GM12878 (cell line): ENCODE measurements around the gene DYNLL2. TPM values are rescaled to one million over a fixed set of nuclear protein-coding genes. Genes with fewer than 3 reads are reported as not detected.

Experiments
- ATAC-seq: fragments of 200-7000 bp; cut with Tn5 transposase; 3 replicates; pipeline ENCODE4 v1.9.1; 2020; ENCODE audit warnings: mild to moderate bottlenecking, moderate library complexity
- BruUV-seq: library from RNA; stranded (reverse); fragments of 400-500 nt; replicated peaks from 2 replicates; lab custom pipeline; 2021; lab: Mats Ljungman, UMichigan
- CTCF ChIA-PET: fragments of 300-600 bp; sonication (Branson Sonifier 250); formaldehyde crosslinking; extraction: SDS; loops from one replicate; lab custom pipeline; 2021; ENCODE audit warnings: inconsistent platforms; lab: Yijun Ruan, JAX
- POLR2A ChIA-PET: fragments of 350-600 bp; formaldehyde crosslinking; extraction: SDS; loops from one replicate; lab custom pipeline; 2021; ENCODE audit warnings: inconsistent platforms; lab: Charles Lee
- RAD21 ChIA-PET: fragments of 300-600 bp; sonication (Branson Sonifier 250); formaldehyde crosslinking; loops from one replicate; lab custom pipeline; 2023; ENCODE audit warnings: antibody characterized with exemption; ENCODE audit not compliant: unreplicated experiment; lab: Charles Lee
- SMC1A ChIA-PET: fragments of 300-600 bp; sonication (Branson Sonifier 250); formaldehyde crosslinking; loops from one replicate; lab custom pipeline; 2023; ENCODE audit not compliant: unreplicated experiment, uncharacterized antibody; lab: Charles Lee
- DNase-seq: peaks from one replicate; pipeline ENCODE4 v3.0.0-alpha.2; 2011; ENCODE audit warnings: low read depth, low spot score
- FAIRE-seq: peaks from 3 replicates; lab custom pipeline; 2011; peaks lifted over from hg19 to GRCh38; lab: Jason Lieb, UNC
- H2AFZ ChIP-seq: 2 replicates; pipeline ENCODE4 v1.6.0; 2011; ENCODE audit warnings: low read depth, low read length, control low read depth; ENCODE audit not compliant: control insufficient read depth
- H3K27ac ChIP-seq: 2 replicates; pipeline ENCODE4 v1.5.1; 2011; ENCODE audit warnings: control low read depth; ENCODE audit not compliant: control insufficient read depth, insufficient read depth
- H3K27me3 ChIP-seq, 2 experiments: replicated peaks in 1 of 2; 2 replicates each; pipeline versions ENCODE4 v1.6.0 to v1.6.1; 2011; ENCODE audit warnings: low read length in 1 of 2; ENCODE audit not compliant: control insufficient read depth in 2 of 2, insufficient read depth in 2 of 2
- H3K36me3 ChIP-seq, 2 experiments: 2 replicates each; pipeline ENCODE4 v1.5.1; 2011; ENCODE audit warnings: low read length in 1 of 2; ENCODE audit not compliant: control insufficient read depth in 2 of 2, insufficient read depth in 2 of 2
- H3K4me1 ChIP-seq: 2 replicates; pipeline ENCODE4 v1.6.1; 2011; ENCODE audit warnings: mild to moderate bottlenecking, low read length, moderate library complexity, mixed read lengths; ENCODE audit not compliant: control insufficient read depth, insufficient read depth
- H3K4me2 ChIP-seq: 2 replicates; pipeline ENCODE4 v1.6.0; 2011; ENCODE audit warnings: control low read depth; ENCODE audit not compliant: control insufficient read depth, insufficient read depth
- H3K4me3 ChIP-seq: fragments of 200-600 bp; sonication (generic); 2 replicates; pipeline ENCODE4 v1.5.1; 2016
- H3K79me2 ChIP-seq: 2 replicates; pipeline ENCODE4 v1.6.0; 2011; ENCODE audit warnings: low read length; ENCODE audit not compliant: control insufficient read depth, insufficient read depth
- H3K9ac ChIP-seq: 2 replicates; pipeline ENCODE4 v1.8.0; 2011; ENCODE audit warnings: low read length, control low read depth, mixed read lengths; ENCODE audit not compliant: control insufficient read depth, insufficient read depth
- H3K9me3 ChIP-seq: replicated peaks from 3 replicates; pipeline ENCODE4 v1.5.1; 2011; ENCODE audit warnings: mild to moderate bottlenecking, low read length; ENCODE audit not compliant: control insufficient read depth, insufficient read depth
- H4K20me1 ChIP-seq: 2 replicates; pipeline ENCODE4 v1.6.0; 2011; ENCODE audit not compliant: control insufficient read depth, insufficient read depth
- BACH1 ChIP-seq: fragments of 450-650 bp; IDR thresholded peaks from 2 replicates; pipeline ENCODE4 v1.6.1; 2017; ENCODE audit warnings: mild to moderate bottlenecking, borderline replicate concordance
- BRCA1 ChIP-seq: IDR thresholded peaks from 2 replicates; pipeline ENCODE4 v1.6.1; 2011; ENCODE audit warnings: low read depth, low read length, improper control_type of control experiment
- EGR1 ChIP-seq, 2 experiments: IDR thresholded peaks; 1 replicate in 1 of 2; 2 replicates in 1 of 2; pipeline ENCODE4 v1.6.1; 2011 to 2012; ENCODE audit warnings: low read depth in 2 of 2, low read length in 2 of 2, borderline replicate concordance in 1 of 2, mild to moderate bottlenecking in 1 of 2, moderate library complexity in 1 of 2
- SIX5 ChIP-seq: IDR thresholded peaks from 2 replicates; pipeline ENCODE4 v1.6.1; 2011; ENCODE audit warnings: mild to moderate bottlenecking, low read depth, low read length, moderate library complexity; ENCODE audit not compliant: severe bottlenecking
- ZBTB33 ChIP-seq: fragments of 450-650 bp; IDR thresholded peaks from 2 replicates; pipeline ENCODE4 v1.6.1; 2017; ENCODE audit warnings: mild to moderate bottlenecking
- WGBS: methylation state at CpG from one replicate; pipeline ENCODE4 v1.1.6; 2016; ENCODE audit warnings: low lambda C conversion rate; ENCODE audit not compliant: insufficient replicate concordance, insufficient coverage; ENCODE audit errors: missing lambda C conversion rate; 5-methylcytosine and 5-hydroxymethylcytosine counted together
- in situ Hi-C: fragments of 300-500 bp; cut with MboI; formaldehyde crosslinking; loops from 9 replicates; pipeline ENCODE4 v1.14.3; 2018; ENCODE audit warnings: mixed read lengths
- intact Hi-C: fragments of 100-400 bp; cut with micrococcal nuclease; formaldehyde crosslinking; loops from one replicate; pipeline ENCODE4 v1.14.2; 2022; ENCODE audit not compliant: unreplicated experiment
- polyA plus RNA-seq, 11 experiments: library from polyadenylated mRNA; depleted of rRNA in 4 of 11; unstranded in 6 of 11; stranded (reverse) in 5 of 11; fragments of >200 nt; fragmentation: Nextera tagmentation in 4 of 11; fragmentation: Illumina TruSeq in 1 of 11; extraction: Ambion mirVana in 4 of 11; extraction: Trizol in 1 of 11; gene quantifications; 1 replicate in 1 of 11; 2 replicates in 10 of 11; pipeline versions ENCODE4 v1.2.1 to v1.2.3, GENCODE V29; 2011 to 2016; ENCODE audit warnings: inconsistent platforms in 2 of 11, missing spikeins in 2 of 11, low read depth in 1 of 11
- total RNA-seq, 4 experiments: library from RNA; depleted of rRNA in 3 of 4; stranded (reverse); fragments of >200 nt in 3 of 4; fragmentation: Illumina TruSeq in 1 of 4; extraction: Trizol in 1 of 4; gene quantifications; 2 replicates each; pipeline versions ENCODE4 v1.2.1 to v1.2.3, GENCODE V29; 2013 to 2021

Gene DYNLL2
- total and polyA plus RNA-seq, 10 of the 15 experiments (the other 5 are each of a cell fraction or from before 2014, with no cell fraction given), result 0.62 to 19.2 (median 9.1) TPM

GRCh38 chr17:58086953-58087352, 3.7 kb downstream of the DYNLL2 start (continued):
- TF ChIP-seq ZBTB33 (no peak), EGR1 (IDR thresholded peaks at IDR 0.05; ENCODE audit: borderline replicate concordance in 1 of 2, low read depth in 2 of 2, low read length in 2 of 2) (no peak), SIX5 (no peak), BACH1 (no peak)

- intact Hi-C loops (loop anchor here (10.0 kb wide), 1 partner anchor 234 kb away; the partner anchor contains the start of gene MRPS23), in situ Hi-C loops (no loop called here)
- SMC1A ChIA-PET, result interaction anchor here (1.8 kb wide), 1 partner anchor 89 kb away, joined by 4 read pairs; no protein-coding TSS in a partner anchor
- H2AFZ ChIP-seq, result no peak overlapping the region
- H3K36me3 ChIP-seq, result peaks cover 15 to 44% of the 10 kb centered on the region in 2 experiments; a peak in 3 of 4 replicates
- no TSS peak for BruUV-seq
- POLR2A ChIA-PET, result no interaction called here
- 97% methylated on average over 5 of the region's 5 CpGs for WGBS
- FAIRE-seq (no peak), DNase-seq (no peak), ATAC-seq (no peak)
- H3K27me3 ChIP-seq, result no peaks in the 10 kb centered on the region
- CTCF ChIA-PET, result no interaction called here
- no peaks in the 10 kb centered on the region for H3K9me3 ChIP-seq
- peaks cover 21% of the 10 kb centered on the region for H4K20me1 ChIP-seq
- RAD21 ChIA-PET, result no interaction called here
- H3K9ac ChIP-seq, result no peak overlapping the region
- H3K4me2 ChIP-seq, result no peak overlapping the region
- H3K79me2 ChIP-seq, result peaks cover 36% of the 10 kb centered on the region
- no peak overlapping the region for H3K27ac ChIP-seq
- H3K4me3 ChIP-seq, result no peak overlapping the region
- peaks cover 8% of the 10 kb centered on the region for H3K4me1 ChIP-seq
- no peak for TF ChIP-seq BRCA1
Observed at GRCh38 chr17:58088624-58089023, 5.4 kb downstream of the DYNLL2 start.
